HG02973 (cell line): ENCODE results near the gene SLC22A3.
"Not testable (repeated sequence)": the region's sequence is repeated elsewhere in the genome, so short reads cannot be mapped to it uniquely, and the experiment has no call there.

Experiments
- ATAC-seq: cut with Tn5 transposase; IDR thresholded peaks from one replicate; pipeline ENCODE4 v1.9.1; 2021; ENCODE audit warnings: moderate library complexity; ENCODE audit not compliant: unreplicated experiment

The SLC22A3 gene

GRCh38 chr6:160348223-160349019 is at the start of gene SLC22A3:
Gene SLC22A3, plus strand, starts transcription at chr6:160348378. Its CDS starts 42 bp downstream, at chr6:160348420.
- ATAC-seq = no peak

- no peak for ATAC-seq
Observed at GRCh38 chr6:160299559-160299958, 48.6 kb upstream of the SLC22A3 start.

- ATAC-seq = no peak
Observed at GRCh38 chr6:160300076-160300695, 48.0 kb upstream of the SLC22A3 start.

DNA sequence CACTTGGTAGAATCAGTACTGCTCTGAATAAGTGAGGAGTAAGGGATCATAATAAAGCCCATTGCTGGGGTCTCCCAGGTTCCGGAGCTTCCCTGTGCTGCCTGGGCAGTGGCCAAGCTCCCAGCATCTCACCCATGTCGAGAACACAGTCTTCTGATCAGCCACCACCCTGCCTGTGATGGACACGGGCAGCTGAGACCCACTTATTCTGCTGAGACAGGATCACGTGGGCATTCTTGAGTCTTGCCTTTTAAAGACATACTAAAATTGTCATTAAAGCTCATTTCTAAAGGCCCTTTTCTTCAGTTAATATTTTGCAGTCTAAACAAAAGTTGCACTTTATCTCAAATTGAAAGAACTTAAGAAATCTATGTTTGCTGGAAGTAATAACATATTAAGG is 46.8 kb upstream of the SLC22A3 start:
- ATAC-seq = no peak

- not testable (repeated sequence) for ATAC-seq
Observed at GRCh38 chr6:160302431-160303082, 45.6 kb upstream of the SLC22A3 start.

DNA sequence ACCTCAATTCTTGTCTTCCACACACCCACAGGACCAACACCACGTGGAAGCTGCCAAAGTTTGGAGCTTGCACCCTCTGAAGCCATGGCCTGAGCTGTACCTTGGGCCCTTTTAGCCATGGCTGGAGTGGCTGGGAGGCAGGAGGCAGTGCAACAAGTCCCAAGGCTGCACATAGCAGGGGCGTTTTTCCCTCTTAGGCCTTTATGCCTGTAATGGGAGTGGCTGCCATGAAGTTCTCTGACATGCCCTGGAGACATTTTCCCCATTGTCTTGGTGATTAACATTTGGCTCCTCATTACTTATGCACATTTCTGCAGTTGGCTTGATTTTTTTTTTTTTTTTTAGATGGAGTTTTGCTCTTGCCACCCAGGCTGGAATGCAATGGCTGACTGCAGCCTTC is 44.4 kb upstream of the SLC22A3 start:
- no peak for ATAC-seq

DNA sequence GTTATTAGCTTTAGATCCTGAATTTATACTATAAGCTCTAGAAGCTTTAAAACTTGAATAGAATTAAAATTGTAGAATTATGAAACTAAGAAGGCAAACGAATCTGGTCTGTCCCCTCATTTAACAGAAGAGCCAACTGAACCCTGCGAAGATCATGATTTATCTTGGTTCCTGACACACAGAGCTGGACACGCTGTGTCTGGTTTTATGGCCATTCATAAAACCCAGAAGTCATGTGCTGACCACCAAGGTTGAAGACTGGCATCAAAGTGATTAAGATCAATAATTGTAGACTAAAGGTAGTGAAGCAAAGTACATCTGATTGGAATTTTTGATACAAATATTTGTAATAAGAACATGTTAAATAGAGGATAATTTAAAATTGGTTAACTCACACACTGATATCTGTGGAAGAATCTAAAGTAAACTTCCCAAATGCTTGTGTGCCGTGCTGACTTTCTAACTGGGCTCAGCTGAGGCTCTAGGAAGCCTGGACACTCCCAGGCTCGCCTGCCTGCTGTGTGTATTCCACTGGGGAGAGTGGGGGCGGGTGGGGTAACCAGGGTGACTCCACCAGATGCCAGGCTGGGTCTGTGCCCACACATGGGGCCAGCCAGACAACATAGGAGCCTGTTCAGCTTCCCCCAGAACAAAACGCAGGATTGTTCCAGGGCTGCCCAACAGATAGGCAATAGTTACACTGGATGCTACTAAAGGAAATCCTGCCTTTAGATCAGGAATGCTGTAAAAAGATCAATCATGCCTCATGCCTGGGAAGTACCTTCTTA is 42.1 kb upstream of the SLC22A3 start:
- no peak for ATAC-seq

- ATAC-seq = no peak
Observed at GRCh38 chr6:160309718-160310117, 38.5 kb upstream of the SLC22A3 start.

DNA sequence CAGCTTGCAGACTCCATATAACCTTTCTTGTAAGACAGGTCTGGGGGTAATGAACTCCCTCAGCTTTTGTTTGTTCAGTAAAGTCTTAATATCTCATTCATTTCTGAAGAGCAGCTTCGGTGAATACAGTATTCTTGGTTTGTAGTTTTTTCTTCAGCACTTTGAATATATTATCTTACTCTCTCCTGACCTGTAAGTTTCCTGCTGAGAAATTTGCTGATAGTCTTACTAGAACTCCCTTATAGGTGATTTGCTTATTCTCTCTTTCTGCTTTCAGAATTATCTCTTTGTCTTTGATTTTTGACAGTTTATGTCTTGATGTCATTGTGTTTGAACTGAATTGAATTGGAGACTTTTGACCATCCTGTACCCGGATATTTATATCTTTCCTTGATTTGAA is 35.3 kb upstream of the SLC22A3 start:
- no peak for ATAC-seq

GRCh38 chr6:160315310-160315709 is 32.9 kb upstream of the SLC22A3 start:
- ATAC-seq = no peak

GRCh38 chr6:160316261-160316660 is 31.9 kb upstream of the SLC22A3 start:
- no peak for ATAC-seq

- no peak for ATAC-seq
Observed at GRCh38 chr6:160319246-160319645, 28.9 kb upstream of the SLC22A3 start.

DNA sequence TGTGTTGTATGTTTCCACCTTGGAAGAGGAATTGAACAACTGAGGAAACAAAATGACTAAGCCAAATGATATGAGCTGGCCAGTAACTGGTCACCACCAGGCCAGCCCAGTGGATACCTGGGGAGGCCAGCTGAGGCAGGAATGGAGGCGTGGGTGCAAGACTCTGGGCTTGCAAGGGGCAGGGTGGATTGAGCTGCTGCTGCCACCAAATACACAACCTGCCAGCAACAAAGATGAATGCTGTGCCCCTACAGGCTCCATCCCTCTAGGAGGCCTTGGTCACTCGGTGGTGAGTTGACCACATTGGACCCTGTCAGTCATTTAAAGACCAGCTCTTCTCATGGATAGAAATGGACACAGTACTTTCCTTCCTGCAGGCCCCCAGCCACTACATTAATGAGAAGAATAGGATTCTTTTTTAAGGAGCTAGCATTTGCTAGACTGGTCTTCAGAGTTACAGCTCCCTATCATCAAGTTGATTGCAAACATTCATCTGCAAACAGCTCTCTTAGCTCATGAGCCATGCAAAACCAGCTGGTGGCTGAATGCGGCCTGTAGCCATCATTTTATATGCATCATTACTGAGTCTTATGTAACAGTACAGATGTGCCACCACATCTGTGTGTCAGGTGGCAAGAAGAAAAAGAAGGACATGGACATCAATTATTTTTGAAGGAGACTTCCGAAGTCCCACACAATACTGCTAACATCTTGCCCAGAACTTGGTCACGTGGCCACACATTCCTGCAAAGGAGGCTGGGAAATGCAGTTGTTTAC is 26.3 kb upstream of the SLC22A3 start:
- no peak for ATAC-seq

DNA sequence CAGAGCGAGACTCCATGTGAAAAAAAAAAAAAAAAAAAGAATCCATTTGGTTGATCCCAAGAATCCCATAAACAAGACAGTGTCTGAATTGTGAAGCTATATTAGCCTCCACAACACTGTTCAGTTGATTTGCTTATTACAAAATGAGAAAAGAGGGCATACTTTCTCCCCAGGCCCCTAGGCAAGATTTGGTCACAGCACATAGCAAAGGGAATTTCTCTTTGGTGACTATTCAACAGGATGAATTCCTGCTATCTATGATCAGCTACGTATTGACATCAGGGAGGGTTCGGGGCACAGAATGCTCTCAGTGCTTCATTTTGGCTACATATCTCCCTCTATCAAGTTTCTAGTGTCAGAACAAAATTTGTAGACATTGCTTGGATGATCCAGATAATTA is 20.2 kb upstream of the SLC22A3 start:
- ATAC-seq = no peak

- no peak for ATAC-seq
Observed at GRCh38 chr6:160328447-160328846, 19.7 kb upstream of the SLC22A3 start.

GRCh38 chr6:160329188-160329587 is 19.0 kb upstream of the SLC22A3 start:
- no peak for ATAC-seq

DNA sequence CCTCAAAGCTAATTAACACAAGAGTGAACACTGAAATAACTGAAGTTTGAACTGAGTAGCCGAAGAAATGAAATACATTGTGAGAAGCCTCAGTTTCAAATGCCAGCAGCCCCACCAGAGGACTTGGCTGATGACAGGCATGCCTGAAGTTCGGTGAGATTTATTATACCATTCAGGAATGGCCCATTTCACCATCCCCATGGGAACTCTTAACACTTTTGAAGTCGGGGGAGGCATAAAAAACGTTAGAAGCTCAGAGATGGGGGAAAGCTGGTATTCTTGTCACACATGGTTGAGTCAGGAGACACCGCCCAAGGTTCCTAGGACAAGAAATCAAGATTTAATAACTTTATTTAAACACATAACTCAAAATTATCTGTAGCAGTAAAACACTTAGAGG is 17.6 kb upstream of the SLC22A3 start:
- no peak for ATAC-seq

- ATAC-seq = no peak
Observed at GRCh38 chr6:160331204-160331603, 17.0 kb upstream of the SLC22A3 start.

- ATAC-seq = no peak
Observed at GRCh38 chr6:160331753-160332152, 16.4 kb upstream of the SLC22A3 start.

DNA sequence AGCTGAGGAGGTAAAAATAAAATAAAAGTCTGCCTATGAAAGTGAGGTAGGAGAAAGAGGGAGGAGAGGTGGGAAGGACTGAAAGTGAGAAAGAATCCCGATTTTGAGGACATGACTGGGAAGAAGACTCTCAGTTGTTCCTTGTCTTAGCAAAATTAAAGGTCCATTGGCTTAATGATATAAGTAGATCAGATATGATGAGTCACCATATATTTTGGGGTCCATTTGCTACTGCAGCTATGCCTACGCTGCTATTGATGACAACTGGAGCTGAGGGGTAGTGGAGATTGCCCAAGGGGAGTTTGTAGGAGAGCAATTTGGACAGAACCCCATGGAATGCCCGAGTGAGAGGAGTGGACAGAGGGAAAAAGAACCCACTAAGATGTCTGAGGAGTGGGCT is 15.1 kb upstream of the SLC22A3 start:
- no peak for ATAC-seq

DNA sequence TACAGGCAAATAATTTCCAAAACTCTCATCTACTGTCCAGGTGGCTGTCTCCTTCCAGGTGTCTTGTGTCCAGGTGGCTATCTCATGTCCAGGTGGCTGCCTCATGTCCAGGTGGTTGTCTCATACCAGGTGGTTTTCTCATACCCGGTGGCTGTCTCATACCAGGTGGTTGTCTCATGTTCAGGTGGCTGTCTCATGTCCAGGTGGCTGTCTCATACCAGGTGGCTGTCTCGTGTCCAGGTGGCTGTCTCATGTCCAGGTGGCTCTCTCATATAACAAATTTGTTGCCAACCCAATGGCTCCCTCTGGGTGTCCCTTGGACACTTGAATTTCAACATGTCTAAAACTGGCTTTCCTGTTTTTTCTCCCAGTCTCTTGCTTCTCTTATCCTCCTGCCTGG is 14.3 kb upstream of the SLC22A3 start:
- no peak for ATAC-seq
